ENCODE data around the gene SPIB.

SPIB gene

DNA sequence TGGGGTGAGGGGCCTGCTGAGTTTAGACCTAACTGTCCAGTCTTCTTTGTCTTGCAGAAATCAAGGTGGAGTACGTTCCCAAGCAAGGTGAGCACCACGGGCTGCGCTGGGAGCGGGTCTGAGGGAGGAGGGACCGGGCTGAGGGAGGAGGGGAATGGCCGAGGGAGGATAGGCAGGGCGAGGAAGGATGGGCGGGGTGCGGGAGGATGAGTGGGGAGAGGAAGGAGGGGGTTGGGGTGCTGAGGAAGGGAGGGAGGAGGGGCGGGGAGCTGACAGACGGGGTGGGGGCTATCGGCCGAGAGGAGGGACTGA is 32.4 kb downstream of the SPIB start:
- no peaks in the 10 kb centered on the region for H3K36me3 ChIP-seq
- H3K4me3 ChIP-seq (ENCODE audit: low read depth in 1 of 2, low read length in 1 of 2), result no peak overlapping the region
- peaks cover 29% of the 10 kb centered on the region for H3K27me3 ChIP-seq
- H3K4me1 ChIP-seq (ENCODE audit: control insufficient read depth in 1 of 2, insufficient read depth in 1 of 2, low read depth in 1 of 2, low read length in 1 of 2), result no peaks in the 10 kb centered on the region
- H3K27ac ChIP-seq, result no peak overlapping the region
- H3K9me3 ChIP-seq, result no peaks in the 10 kb centered on the region
- TF ChIP-seq, protein P1, sequence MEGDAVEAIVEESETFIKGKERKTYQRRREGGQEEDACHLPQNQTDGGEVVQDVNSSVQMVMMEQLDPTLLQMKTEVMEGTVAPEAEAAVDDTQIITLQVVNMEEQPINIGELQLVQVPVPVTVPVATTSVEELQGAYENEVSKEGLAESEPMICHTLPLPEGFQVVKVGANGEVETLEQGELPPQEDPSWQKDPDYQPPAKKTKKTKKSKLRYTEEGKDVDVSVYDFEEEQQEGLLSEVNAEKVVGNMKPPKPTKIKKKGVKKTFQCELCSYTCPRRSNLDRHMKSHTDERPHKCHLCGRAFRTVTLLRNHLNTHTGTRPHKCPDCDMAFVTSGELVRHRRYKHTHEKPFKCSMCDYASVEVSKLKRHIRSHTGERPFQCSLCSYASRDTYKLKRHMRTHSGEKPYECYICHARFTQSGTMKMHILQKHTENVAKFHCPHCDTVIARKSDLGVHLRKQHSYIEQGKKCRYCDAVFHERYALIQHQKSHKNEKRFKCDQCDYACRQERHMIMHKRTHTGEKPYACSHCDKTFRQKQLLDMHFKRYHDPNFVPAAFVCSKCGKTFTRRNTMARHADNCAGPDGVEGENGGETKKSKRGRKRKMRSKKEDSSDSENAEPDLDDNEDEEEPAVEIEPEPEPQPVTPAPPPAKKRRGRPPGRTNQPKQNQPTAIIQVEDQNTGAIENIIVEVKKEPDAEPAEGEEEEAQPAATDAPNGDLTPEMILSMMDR (IDR thresholded peaks at IDR 0.05), result no peak

DNA sequence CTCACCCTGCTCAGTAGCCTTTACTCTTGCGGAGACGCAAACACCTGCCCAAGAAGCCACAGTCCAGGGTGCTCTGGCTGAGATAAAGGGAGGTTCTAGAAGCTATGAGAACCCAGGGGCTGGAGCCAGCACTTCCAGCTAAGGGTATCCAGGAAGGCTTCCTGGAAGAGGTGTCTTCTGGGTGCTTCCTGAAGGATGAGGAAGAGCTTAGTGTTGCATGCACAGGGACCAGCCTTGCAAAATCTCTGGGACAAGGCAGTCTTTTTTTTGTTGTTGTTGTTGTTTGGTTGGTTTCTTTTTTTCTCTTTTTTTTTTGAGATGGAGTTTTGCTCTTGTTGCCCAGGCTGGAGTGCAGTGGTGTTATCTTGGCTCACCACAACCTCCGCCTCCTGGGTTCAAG is 34.5 kb downstream of the SPIB start:
- TF ChIP-seq, protein P1 (IDR thresholded peaks at IDR 0.05), result no peak
- Histone ChIP-seq H3K36me3 (no peaks in the 10 kb centered on the region), H3K9me3 (no peaks in the 10 kb centered on the region), H3K4me1 (ENCODE audit: control insufficient read depth in 1 of 2, insufficient read depth in 1 of 2, low read depth in 1 of 2, low read length in 1 of 2) (no peaks in the 10 kb centered on the region), H3K4me3 (ENCODE audit: low read depth in 1 of 2, low read length in 1 of 2) (no peak overlapping the region), H3K27me3 (peaks cover 45% of the 10 kb centered on the region), H3K27ac (no peak overlapping the region)

DNA sequence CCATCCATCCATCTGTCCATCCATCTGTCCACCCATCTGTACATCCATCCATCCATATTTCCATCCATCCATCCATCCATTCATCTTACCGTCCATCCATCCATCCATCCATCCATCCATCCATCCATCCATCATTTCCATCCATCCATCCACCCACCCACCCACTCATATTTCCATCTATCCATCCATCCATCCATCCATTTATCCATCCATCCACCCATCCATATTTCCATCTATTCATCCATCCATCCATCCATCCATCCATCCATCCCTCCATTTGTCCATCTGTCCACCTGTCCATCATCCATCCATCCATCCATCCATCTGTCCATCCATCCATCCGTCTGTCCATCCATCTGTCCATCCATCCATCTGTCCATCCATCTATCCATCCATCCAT is 37.3 kb downstream of the SPIB start:
- Histone ChIP-seq H3K4me3 (ENCODE audit: low read depth in 1 of 2, low read length in 1 of 2) (no peak overlapping the region), H3K9me3 (no peaks in the 10 kb centered on the region), H3K4me1 (ENCODE audit: control insufficient read depth in 1 of 2, insufficient read depth in 1 of 2, low read depth in 1 of 2, low read length in 1 of 2) (no peaks in the 10 kb centered on the region), H3K27me3 (peaks cover 55% of the 10 kb centered on the region), H3K36me3 (no peaks in the 10 kb centered on the region), H3K27ac (no peak overlapping the region)
- TF ChIP-seq, protein P1 (IDR thresholded peaks at IDR 0.05), result no peak

DNA sequence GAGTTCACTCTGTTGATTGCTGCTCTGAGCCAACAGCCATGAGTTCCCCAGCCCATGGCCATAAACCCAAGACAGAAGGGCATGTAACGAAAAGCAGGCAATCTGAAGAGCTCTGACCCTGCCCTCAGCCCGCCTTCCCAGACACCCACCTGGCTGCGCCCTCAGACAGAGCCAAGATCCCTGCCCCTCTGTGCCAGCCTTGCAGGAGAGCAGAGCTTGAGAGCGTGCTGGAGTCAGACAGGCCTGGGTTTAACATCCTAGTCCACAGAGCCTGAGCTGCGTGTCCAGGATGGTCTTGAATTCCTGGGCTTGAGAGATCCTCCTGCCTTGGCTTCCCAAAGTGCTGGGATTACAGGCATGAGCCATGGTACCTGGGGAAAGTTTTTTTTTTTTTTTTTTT is 38.6 kb downstream of the SPIB start:
- no peaks in the 10 kb centered on the region for H3K9me3 ChIP-seq
- H3K4me3 ChIP-seq (ENCODE audit: low read depth in 1 of 2, low read length in 1 of 2), result no peak overlapping the region
- TF ChIP-seq, protein P1 (IDR thresholded peaks at IDR 0.05), result no peak
- H3K36me3 ChIP-seq, result no peaks in the 10 kb centered on the region
- no peaks in the 10 kb centered on the region for H3K4me1 ChIP-seq (ENCODE audit: control insufficient read depth in 1 of 2, insufficient read depth in 1 of 2, low read depth in 1 of 2, low read length in 1 of 2)
- no peak overlapping the region for H3K27ac ChIP-seq
- peaks cover 53% of the 10 kb centered on the region for H3K27me3 ChIP-seq

DNA sequence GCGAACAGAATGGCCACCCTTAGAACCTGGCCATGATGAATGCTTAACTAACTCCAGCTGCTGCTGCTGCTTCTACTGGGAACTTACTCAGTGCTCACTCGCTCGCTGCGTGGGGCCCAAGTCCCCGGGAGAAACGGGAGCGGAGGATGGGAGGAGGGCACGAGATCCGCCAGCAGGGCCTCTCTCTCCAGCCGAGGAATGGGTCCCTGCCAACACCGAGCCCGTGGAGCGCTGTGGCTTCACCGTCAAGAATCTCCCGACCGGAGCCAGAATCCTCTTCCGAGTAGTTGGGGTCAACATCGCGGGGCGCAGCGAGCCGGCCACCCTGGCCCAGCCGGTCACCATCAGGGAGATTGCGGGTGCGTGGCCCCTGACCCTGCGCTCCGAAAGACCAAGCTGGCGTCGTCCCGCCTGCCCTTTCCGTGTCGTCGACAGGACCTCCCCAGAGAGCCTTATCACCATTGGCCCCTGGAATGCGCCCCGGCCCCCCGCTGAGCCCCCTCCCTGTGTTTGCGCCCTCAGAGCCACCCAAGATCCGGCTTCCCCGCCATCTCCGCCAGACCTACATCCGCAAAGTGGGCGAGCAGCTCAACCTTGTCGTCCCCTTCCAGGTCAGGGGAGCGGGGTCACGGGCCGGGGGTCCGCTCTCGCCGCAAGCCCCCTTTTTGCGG is 39.8 kb downstream of the SPIB start:
- H3K36me3 ChIP-seq, result no peaks in the 10 kb centered on the region
- no peaks in the 10 kb centered on the region for H3K9me3 ChIP-seq
- TF ChIP-seq, protein P1 (IDR thresholded peaks at IDR 0.05), result no peak
- no peaks in the 10 kb centered on the region for H3K4me1 ChIP-seq (ENCODE audit: control insufficient read depth in 1 of 2, insufficient read depth in 1 of 2, low read depth in 1 of 2, low read length in 1 of 2)
- no peak overlapping the region for H3K27ac ChIP-seq
- H3K4me3 ChIP-seq (ENCODE audit: low read depth in 1 of 2, low read length in 1 of 2), result no peak overlapping the region
- H3K27me3 ChIP-seq, result peaks cover 53% of the 10 kb centered on the region

DNA sequence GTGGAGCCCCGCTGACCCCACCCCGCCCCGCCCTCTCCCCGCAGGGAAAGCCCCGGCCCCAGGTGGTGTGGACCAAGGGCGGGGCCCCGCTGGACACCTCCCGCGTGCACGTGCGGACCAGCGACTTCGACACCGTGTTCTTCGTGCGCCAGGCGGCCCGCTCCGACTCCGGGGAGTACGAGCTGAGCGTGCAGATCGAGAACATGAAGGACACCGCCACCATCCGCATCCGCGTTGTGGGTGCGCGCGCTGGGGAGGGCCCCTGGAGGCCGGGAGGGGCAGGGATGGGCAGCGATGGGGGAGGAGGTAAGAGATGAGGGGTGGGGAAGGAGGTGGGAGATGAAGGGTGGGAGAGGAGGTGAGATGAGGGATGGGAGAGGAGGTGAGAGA is 40.3 kb downstream of the SPIB start:
- H3K4me3 ChIP-seq (ENCODE audit: low read depth in 1 of 2, low read length in 1 of 2), result no peak overlapping the region
- peaks cover 53% of the 10 kb centered on the region for H3K27me3 ChIP-seq
- TF ChIP-seq, protein P1 (IDR thresholded peaks at IDR 0.05), result no peak
- no peaks in the 10 kb centered on the region for H3K36me3 ChIP-seq
- H3K27ac ChIP-seq, result no peak overlapping the region
- no peaks in the 10 kb centered on the region for H3K4me1 ChIP-seq (ENCODE audit: control insufficient read depth in 1 of 2, insufficient read depth in 1 of 2, low read depth in 1 of 2, low read length in 1 of 2)
- H3K9me3 ChIP-seq, result no peaks in the 10 kb centered on the region
